ENCODE data around the gene RGS13.

The RGS13 gene, protein sequence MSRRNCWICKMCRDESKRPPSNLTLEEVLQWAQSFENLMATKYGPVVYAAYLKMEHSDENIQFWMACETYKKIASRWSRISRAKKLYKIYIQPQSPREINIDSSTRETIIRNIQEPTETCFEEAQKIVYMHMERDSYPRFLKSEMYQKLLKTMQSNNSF

DNA sequence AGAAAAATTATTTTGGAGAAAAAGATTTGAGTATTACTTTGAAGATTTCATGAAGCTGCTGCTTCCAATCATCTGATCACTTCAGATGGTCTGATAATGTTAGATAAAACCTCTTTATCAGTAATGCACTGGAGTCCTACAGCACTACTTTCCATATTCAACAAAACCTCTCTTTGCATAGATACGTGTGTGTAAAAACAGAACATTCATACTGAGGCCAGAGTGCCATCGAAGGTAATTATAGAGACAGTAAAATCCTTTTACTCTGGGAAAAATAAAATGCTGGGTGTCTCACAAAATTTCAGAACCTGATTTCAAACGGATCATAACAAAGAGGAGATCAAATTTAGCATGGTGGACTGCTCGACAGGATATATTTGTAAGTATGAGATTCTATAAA lies at the start of gene RGS13:
TSS of gene RGS13 (plus strand) at position 209 of the 400 bp plus-strand sequence. CDS start 8,188 bp downstream, outside the sequence.
- no peak for DNase-seq (ENCODE audit: low spot score)

DNA sequence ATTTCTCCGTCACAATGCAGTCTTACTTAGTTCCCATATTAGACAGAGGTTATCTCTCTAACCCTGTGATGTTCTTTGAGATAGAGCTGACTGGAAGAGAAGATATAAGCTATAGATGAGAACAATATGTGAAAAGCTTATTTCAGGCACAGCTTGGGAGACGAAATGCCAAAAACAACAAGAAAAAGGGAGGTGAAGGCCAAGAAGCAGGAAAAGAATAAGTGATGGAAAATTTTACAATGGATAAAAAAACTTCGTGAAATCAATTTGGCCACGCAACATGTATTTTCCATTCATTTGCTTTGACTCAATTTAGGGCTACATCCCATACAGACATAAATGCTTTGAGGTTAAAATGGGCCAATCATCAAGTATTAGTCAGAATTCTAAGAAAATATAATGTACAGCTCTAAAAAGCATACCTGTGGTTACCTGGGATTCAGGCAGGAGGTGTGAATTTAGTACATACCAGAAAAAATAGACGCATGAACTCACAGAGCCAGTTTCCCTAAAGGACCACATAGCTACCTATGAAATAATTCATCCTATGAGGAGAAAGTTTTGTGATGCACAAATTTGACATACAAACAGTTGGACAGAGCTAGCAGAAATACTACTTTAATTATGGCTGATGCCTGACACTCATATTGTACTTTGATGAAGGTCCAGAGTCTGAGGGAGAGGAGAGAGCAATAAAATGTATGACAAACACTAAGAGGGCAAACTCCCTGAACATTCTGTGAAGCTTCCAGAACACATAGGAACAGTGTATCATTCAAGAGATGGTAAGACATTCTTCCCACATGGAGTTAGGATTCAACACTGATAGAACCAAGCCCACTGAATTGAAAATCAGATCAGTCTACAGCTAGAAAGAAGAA lies 48.3 kb upstream of the RGS13 start:
- DNase-seq (ENCODE audit: low spot score) = no peak

DNA sequence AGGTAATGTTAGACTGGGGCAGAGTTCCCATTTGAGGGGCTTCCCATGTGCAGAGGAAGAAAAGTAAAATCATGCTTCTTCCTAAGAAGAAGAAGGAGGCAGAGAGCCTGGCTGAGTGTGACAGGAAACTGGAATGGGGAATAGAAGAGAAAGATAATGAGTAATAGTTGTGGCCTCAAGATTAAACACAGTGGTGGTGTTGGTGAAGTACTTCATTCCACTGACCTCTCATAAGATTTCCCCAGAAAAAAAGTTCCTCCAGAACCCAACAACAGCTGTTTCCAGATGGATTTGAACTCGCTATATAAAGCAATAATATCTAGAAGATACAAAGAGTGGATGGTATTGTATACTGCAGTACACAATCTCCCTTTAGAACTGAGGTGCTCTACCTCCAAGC lies 47.4 kb upstream of the RGS13 start:
- DNase-seq (ENCODE audit: low spot score) = no peak

DNA sequence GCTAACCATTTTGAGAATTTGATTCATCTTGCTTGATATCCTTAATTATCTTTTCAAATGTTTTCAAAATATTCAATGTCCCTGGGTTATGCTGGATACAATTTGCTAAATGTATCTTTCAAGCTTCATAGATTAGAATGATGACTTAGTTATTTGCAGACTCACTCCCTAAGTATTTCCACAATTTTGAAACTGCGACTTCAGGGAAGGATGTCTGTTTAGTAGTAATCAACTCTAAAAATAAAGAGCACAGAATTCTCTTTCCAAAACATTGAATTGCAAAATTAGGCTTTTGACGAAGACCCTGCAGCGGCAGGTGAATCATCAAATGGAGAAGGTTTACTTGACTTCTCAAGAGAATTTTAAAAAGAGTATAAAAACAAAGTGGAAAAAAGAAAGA lies 46.1 kb upstream of the RGS13 start:
- no peak for DNase-seq (ENCODE audit: low spot score)

DNA sequence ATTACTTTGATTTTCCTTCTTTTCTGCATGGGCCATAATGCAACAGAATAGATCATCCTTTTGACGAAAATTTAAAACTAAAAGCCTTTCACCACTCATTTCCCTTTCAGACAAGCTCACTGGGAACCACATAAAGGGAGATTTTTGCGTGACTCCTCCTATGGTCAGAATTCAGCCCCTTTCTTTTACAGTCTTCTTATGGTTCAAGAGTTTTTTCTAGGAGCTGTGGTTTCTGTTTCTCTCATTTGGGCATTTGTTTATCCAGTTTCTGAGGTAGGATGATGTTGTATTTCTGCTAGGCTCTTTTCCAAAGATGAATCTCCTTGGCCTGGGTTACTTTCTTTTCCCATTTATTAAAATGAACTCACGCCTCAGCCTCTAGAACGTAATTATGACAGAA lies 43.4 kb upstream of the RGS13 start:
- no peak for DNase-seq (ENCODE audit: low spot score)

DNA sequence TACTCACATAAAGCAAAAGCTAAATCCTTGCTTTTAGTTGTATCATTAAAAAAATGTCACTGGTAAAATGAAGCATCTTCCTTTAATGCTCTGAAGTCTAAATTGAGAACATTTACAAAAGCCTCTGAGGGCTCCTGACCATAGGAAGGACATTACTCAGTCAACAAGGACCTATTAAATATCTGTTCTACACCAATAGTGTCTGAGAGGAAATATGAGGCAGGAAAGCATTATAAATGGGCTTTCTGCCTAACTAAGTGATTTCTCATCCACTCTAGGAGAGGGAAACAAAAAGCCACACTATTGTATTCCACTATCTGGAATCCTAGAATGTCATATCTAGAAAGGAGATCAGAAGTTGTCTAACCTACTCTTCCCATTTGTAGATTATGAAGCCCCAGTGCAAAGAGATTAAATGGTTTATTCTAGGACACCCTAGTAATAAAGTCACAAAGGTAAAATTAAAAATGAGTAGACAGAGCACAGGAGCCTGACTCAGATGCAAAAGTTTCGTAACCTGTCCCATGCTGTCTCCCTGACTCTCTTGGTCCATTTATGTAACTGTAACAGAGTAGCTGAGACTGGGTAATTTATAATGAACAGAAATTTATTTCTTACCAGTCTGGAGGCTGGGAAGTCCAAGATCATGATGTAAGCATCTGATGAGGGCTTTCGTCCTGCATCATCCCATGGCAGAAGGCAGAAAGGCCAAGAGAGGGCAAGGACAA lies 42.8 kb upstream of the RGS13 start:
- DNase-seq (ENCODE audit: low spot score) = no peak

DNA sequence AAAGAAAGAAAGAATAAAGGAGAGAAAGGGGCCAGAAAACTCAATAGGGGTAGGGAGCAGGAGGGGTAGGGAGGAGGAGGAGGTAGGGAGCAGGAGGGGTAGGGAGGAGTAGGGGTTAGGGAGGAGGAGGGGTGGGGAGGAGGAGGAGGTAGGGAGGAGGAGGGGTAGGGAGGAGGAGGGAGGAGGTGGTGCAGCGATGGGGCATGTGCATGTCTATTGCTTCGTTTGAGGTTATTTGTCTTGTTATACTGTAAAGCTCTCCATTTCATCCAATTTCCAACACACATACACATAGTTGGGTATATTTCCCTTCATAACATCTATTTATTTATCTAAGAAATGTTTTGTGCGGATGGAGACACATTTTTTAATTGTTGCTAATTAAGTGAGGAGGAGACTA lies 40.6 kb upstream of the RGS13 start:
- no peak for DNase-seq (ENCODE audit: low spot score)

DNA sequence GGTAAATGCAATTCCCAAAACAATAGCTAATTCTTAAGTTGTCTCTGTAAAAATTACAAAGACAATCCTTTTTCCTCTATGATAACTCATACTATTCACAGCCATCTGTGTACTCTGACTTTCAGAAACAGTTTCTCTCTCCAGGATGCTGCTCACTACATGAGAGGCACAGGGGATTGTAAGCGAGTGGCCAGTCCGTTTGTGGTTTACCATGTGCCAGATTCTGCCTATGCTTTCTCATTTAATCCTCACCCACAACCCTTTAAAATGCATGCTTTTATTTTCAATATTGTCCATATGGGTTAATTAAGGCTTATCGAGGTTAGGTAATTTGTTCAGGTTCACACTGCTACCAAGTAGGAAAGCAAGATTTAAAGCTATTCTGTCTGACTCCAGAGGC lies 37.4 kb upstream of the RGS13 start:
- DNase-seq (ENCODE audit: low spot score) = no peak

DNA sequence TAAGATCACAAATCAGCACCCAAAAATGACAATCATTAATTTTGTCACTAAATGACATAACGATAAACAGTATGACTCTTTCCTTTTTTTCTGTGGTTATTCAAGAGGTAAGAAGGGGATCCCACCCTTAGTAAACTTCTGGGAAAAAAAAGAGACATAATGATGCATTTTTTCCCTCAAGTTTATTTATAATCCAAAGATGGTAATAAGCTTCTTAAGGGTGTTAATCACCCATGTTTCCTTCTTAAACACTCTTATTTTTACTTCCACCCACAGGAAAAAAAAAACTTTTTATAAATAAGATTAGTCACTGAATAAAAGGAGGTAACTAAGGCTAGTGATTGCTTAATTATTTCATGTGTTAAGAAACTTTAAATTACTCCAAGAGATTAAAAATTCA lies 35.7 kb upstream of the RGS13 start:
- DNase-seq (ENCODE audit: low spot score) = no peak

DNA sequence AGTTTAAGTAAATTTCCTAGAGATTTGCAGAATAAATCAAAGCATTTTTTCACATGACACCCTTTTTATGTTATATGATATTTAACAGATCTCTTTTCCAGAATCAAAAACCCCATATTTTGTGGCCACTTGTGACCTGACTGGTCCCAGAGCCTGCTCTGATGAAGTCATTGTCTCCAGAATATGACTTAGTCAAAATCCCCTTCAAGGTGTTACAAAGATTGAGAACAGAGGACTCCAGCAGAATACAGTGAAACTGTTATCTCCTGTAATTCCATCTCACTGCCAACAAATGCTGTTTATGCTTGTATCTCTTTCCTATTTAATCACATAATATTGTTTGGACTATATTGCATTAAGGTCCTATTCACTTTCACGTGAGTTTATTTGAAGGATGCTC lies 34.8 kb upstream of the RGS13 start:
- no peak for DNase-seq (ENCODE audit: low spot score)

DNA sequence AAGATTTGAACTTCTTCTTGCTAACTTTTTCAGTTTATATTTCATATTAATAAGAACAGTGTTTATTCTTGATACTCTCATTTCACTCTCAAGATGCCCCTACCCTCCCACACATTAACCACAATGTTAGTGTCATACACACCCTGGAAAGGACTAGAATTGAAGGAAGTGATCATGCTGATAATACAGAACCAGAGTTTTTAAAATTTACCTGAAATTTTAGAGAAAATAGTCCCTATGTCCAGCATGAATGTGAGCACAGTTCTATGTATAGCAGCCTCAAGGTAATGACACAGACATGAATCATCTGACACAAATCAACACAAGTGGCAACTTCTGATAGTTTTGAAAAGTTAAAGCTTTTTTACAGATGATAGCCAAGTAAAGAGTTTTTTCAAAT lies 34.4 kb upstream of the RGS13 start:
- DNase-seq (ENCODE audit: low spot score) = no peak

DNA sequence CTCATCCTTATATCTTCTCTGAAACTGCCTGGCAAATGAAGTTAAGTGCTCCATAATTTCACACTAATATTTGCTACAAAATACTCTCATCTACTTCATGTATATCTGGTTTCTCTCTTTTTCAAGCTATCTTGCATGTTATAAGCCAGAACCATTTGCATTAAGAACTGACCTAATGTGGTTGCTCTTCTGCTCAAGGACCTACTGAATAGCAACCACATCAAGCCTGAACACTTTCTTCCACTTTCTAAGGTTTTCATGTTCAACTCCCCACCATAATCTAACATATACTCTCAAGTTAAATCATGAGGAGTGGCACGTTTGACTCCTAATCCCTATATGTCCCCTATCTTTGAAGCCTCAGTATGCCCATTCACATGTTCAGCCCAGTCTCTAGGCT lies 33.2 kb upstream of the RGS13 start:
- no peak for DNase-seq (ENCODE audit: low spot score)

DNA sequence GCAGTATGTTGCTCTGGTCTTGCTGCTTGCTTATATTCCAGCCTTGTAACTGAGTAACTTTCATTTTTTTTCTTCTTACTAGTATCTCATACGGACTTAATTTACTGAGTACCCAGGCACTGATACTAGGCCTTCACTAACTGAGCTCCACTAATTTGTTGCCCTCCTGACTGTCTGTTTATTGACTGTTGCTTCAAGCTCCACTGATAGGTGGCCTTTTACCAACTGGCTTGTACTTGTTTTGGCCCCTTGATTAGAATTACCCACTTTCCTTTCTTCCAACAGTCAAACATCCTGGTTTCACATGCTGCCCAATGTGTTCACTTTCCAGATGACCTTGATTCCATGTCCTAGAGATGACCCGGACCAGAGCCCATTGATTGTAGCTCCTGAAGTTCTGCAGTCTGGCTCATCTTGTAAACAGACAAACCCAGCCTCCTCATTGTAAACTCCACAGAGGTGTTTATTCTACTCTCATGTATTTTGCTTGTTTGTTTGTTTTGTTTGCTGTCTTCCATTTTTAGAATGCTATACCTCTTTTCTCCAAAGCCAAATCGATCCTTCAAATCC lies 32.6 kb upstream of the RGS13 start:
- DNase-seq (ENCODE audit: low spot score) = no peak

DNA sequence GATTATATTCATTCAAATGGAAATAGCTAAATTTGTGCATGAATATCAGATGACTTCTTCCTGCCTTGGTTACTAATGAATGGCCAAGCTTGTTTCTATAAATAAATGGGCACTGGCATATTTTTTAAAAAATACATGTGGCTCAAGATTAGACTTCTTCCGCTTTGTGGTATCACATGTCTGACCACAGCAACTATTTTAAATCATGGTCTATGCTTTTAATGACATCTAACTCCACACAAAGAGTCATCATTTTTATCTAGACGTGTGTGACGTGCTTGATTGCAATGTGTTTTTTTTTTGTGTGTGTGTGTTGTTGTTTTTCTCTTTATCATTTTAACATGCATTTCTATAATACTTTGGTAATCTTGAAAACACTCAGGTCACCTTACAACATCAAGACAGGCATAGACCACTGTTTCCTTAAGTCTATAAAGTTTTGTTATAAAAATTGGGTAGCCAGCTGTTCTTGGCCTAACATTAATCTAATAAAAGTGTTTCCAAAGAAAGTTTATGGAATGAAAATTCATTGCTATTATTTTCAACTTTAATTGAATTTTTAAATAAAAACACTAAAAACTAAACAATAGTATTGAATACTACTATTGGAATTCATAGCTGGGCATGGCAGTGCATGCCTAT lies 30.8 kb upstream of the RGS13 start:
- DNase-seq (ENCODE audit: low spot score) = no peak

DNA sequence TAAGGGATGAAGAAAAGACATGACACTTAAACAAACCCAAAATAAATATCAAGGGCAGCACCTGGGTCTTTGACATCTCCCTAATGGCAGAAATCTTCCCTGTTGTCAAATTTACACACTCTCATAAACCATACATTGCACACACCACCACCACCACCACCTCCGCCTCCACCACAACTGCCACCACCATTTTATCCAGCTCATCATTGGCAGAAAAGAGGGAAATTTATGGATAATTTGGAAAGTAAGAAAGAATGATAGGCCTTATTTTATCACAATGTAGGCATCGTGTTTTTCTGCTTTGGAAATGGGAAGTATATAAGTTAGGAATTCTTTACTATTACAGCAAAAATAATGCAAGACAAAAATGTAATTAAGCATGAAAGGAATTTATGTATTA lies 27.3 kb upstream of the RGS13 start:
- no peak for DNase-seq (ENCODE audit: low spot score)

DNA sequence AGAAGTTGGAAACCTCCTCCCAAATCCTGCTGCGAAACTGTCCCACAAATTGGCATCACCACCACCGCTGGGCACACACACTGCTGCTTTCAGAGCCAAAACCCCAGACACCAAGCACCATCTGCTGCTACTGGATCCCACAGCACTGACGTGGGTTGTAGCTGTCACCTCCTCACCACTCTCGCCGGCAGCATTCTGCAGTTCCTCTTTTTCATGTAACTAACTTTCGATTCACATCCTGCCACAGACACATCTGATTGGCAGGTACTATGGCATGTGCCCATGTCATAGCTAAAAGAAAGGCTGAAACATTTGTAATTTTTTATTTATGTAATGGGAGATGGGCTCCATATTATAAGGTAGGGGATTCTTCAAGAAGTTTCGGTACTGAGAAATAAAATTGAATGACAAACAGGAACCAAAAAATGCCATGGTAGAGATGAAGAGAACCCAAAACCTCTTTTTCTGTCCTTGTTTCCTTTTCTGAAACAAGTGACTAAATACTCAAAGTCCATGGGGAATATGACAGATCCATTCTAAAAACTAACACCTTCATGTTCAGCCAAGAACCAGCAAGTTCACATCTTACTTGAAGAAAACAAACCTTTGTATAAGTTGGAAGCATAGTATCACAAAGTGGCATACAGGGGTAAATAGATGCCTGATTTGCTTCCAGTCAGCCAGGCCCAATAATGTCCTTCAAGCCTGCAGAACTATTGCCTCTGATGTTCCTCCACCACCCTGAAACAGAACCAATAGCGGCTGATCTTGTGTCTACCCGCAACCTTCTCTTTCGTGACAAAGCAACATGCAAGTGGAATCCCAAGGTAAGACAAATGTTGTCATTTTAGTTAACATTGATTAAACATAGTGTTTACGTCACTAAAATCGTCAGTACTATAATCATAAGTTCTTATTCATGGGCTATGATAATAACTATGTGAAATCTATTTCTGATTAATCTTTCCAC lies 26.6 kb upstream of the RGS13 start:
- no peak for DNase-seq (ENCODE audit: low spot score)

DNA sequence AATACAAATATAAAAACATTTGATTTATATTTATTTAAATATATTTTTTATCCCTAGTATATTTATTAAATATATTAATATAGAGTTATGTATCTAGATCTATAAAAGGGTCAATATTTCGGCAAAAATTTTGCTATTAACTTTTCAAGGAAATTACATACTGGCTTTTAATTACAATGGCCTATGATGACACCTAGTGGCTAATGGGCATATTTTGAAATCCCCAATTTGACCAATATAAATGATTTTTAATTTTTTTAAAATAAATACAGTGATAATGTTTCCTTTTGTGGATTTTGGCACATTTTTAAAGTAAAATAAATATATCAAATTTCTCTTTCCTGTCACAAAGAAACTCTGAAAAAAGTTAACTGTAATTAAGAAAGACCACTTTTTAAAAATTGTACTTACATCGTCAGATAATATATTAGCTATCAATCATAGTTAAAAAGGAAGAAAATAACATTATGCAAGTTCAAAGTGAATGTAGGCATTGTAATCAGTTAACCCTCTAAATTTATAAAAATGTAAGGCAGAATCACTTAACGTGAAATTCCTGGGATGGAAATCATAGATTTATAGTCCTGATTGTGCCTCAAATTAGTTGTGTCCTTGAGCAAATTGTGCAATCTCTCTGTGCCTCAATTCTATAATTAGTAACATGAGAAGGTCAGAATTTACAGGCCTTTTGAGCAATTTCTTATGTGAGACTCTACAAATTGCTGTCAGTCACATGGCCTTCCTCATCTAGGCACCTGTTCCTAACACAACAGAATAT lies 25.6 kb upstream of the RGS13 start:
- peak; percentile 35 for DNase-seq (ENCODE audit: low spot score)

DNA sequence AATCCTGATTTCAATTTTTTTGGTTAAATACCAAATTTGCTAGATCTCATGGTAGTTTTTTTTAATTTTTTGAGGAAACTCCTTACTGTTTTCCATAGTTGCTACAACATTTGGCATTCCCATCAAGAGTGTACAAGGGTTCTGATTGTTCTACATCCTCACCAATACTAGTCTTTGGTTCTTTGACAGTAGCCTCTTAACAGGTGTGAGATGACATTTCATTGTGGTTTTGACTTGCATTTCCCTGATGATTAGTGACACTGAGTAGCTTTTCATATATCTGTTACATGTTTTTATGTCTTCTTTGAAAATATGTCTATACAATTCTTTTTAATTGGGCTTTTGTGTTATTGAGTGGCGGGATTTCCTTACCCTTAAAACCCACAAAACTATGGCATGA lies 20.9 kb upstream of the RGS13 start:
- DNase-seq (ENCODE audit: low spot score) = no peak

DNA sequence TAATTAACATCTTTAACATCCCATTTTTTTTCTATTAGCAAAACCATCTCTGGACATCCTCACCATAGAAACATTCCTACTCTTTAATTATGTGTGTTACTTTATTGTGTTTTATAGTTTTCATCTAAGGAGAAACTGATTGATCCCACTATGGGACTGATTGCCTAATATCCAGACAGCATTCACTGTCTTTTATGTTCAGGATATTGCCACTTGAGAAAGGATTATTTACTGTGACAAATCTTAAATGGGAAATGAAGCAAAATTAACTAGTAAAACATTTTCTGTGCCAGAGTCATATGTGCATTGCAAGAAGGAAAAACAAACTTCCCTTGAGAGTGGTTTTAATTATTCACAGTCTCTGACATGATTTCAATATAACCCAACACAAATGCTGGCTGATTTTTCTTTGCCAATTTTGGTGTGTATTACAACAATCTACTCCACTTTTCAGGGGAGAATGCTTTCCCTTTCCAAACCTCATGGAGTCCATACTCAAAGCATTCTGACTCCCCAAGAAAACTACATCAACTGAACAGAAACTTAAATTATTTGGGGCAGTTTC lies 15.8 kb upstream of the RGS13 start:
- DNase-seq (ENCODE audit: low spot score) = no peak
